Measurements from ENCODE around the gene ATAT1.

Gene ATAT1

DNA sequence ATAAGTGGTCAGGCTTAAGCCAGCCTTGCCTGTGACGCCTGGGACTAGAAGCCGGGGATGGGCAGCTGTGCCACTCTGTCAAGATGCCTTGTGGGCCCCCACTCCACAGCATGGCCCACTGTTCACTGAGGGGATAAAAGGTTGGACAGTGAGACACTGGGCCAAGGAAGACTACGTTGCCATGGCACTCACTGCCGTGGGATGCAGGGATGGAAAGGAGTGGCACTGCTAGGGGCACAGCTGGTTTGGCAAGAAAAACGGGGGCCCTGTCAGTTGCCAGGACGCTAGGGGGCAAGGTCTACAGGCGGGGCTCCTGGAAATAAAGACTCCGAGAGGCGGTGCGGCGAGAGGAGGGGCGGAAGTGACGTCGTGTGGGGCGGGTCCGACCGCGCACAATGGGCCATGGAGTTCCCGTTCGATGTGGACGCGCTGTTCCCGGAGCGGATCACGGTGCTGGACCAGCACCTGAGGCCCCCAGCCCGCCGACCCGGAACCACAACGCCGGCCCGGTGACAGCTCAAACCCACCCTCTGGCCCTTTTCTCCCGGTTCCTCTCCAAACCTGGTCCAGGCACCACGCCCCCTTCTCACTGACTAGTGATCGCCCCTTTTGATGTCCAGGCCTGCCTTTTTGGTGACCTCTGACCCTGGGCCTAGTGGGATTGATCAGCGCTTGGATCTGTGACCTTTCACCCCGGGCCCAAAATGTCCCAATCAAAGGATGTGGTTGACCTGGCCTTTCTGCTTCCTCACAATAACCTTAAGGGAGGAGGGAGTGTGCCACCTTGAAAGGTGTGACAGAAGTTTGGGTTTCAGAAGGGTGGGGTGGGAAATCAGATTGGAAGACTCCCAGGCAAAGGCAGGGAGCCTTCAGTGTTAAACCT, at the start of gene ATAT1:
ATAT1 (plus strand) TSS at position 391 of the 883 bp plus-strand sequence.
- DNase-seq: peak; percentile 7 to 94 (median 85)

DNA sequence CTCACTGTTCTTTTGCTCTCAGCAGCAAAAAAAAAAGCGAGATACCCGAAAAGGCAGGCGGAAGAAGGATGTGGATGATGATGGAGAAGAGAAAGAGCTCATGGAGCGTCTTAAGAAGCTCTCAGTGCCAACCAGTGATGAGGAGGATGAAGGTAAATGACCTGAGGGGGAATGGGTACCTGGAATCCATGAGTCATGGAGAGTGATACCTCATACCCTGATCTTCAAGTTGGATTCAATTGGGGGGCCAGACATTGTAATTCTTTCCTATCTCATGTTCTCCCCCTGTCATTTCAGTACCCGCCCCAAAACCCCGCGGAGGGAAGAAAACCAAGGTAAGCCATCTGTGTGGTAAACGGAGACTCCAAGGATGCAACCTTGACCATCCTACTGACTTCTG, 48.6 kb upstream of the ATAT1 start:
- no peak for DNase-seq

DNA sequence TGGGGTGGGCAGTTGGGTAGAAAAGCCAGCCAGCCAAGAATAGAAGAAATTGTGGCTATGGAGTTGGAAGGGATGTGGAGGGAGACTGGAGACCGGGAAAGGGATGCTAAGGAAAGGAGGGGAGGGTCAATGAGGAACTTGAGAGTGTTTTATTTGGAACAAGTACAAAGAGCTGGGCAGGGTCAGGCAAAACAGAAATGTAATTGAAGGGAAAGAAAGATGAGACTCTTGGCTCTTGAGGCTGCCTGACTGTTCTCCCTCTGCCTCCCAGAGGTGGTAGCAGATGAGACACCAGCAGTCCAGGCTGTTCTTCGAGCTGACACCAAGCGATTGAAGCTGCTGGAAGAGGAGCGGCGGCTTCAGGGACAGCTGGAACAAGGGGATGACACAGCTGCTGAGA, 42.8 kb upstream of the ATAT1 start:
- no peak for DNase-seq

DNA sequence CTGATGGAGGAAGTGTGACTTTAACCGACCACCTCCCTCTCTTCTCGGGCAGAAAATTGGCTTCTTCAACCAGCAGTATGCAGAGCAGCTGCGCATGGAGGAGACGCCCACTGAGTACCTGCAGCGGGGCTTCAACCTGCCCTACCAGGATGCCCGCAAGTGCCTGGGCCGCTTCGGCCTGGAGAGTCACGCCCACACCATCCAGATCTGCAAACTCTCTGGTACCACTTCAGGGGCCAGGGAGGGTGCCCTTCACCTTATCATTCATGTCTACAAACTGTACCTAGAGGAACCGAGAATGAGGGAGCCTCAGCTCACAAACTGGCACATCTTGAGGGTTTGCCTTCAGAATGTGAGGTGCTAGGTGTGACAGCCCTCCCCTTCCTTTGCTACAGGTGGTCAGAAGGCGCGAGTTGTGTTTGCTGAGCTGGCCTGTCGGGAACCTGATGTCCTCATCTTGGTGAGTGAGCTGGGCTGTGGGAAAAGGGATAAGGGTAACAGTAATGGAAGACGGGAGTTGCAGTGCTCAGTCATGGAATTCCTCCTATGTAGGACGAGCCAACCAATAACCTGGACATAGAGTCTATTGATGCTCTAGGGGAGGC, 36.8 kb upstream of the ATAT1 start:
- no peak for DNase-seq

DNA sequence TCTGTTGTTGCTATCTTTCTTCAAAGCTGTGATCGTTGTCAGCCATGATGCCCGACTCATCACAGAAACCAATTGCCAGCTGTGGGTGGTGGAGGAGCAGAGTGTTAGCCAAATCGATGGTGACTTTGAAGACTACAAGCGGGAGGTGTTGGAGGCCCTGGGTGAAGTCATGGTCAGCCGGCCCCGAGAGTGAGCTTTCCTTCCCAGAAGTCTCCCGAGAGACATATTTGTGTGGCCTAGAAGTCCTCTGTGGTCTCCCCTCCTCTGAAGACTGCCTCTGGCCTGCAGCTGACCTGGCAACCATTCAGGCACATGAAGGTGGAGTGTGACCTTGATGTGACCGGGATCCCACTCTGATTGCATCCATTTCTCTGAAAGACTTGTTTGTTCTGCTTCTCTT, 36.2 kb upstream of the ATAT1 start:
- no peak for DNase-seq

DNA sequence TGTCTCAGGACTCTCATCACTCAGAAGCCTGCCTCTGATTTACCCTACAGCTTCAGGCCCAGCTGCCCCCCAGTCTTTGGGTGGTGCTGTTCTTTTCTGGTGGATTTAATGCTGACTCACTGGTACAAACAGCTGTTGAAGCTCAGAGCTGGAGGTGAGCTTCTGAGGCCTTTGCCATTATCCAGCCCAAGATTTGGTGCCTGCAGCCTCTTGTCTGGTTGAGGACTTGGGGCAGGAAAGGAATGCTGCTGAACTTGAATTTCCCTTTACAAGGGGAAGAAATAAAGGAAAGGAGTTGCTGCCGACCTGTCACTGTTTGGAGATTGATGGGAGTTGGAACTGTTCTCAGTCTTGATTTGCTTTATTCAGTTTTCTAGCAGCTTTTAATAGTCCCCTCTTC, 35.7 kb upstream of the ATAT1 start:
- no peak for DNase-seq

DNA sequence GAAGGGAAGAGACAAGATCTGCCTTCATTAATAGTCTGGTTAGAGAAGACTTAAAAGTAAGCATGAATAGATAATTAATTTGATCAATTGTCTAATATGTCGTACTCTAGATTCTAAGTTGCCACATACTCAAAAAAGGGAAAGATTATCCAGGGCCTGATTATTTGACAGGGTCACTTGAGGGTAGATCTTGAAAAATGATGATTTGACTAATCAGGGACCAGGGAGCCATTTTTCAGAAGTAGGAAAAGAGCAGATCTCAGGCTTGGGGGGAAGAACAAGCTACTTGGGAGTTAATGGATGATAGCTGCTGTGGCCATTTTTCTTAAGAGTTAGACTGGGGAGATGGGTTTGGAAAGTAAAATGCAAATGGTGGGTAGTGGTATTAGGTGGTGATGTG, 34.4 kb upstream of the ATAT1 start:
- DNase-seq: no peak

DNA sequence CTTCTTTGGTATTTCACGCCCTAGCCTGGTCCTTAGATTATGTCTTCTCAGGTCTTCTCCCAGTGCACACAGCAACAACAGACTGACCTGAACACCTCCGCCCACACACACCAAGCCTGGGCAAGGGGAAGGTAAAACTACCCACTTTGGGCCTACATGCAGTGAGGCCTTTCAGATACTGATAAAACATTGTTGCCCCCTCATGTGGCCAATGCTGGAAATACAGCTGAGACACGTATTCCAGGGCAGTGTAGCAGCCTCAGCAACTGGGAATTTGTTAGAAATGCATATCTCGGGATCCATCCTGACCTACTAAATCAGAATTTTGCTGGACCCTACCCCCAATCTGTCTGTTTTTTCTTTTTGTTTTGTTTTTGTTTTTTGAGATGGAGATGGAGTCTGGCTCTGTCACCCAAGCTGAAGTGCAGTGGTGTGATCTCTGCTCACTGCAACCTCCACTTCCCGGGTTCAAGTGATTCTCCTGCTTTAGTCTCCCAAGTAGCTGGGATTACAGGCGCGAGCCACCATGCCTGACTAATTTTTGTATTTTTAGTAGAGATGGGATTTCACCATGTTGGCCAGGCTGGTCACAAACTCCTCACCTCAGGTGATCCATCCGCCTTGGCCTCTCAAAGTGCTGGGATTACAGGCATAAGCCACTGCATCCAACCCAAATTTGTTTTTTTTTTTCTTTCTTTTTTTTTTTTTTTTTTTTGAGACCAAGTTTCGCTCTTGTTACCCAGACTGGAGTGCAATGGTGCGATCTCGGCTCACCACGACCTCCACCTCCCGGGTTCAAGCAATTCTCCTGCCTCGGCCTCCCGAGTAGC, 29.1 kb upstream of the ATAT1 start:
- peak in 48 of 58 donors; percentile 8 to 83 (median 28) for DNase-seq

DNA sequence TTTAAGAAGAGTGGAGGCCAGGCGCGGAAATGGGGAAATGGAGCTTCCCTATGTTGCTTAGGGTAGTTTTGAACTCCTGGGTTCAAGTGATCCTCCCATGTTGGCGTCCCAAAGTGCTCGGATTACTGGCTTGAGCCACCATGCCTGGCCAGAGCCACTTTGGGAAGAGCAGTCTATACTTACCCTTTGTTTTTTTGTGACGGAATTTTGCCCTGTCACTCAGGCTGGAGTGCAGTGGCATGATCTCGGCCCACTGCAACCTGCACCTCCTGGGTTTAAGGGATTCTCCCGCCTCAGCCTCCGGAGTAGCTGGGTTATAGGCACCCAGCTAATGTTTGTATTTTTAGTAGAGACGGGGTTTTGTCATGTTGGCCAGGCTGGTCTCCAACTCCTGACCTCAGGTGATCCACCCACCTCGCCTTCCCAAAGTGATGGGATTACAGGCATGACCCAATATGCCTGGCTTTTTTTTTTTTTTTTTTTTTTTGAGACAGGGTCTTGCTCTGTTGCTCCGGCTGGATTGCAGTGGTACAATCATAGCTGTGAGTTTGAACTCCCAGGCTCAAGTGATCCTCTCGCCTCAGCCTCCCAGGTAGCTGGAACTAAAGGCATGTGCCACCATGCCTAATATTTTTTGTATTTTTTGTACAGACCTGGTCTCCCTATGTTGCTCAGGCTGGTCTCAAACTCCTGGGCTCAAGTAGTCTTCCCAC, 27.6 kb upstream of the ATAT1 start:
- DNase-seq: no peak

DNA sequence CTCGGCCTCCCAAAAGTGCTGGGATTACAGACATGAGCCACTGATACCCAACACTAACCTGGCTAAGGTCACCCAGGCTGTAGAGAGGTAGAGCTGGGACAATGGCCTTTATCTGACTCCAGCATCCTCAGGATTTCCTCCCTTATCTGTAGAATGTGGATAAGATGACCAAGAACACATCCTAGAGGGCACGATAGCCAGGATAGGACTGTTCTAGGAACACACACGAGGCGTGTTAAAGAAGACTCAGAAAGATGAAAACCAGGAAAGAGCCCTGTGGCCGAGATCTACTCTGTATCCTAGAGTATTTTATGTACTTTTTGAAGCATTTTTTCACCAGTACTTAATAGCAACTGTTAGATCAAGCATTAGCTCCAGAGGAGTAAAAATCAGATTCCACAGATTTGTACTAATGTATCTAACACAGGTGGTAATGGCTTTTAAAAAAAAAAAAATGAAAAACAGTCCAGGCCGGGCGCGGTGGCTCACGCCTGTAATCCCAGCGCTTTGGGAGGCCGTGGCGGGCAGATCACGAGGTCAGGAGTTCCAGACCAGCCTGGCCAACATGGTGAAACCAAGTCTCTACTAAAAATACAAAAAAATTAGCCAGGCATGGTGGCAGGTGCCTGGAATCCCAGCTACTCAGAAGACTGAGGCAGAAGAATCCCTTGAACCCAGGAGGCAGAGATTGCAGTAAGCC, 26.9 kb upstream of the ATAT1 start:
- DNase-seq: no peak

DNA sequence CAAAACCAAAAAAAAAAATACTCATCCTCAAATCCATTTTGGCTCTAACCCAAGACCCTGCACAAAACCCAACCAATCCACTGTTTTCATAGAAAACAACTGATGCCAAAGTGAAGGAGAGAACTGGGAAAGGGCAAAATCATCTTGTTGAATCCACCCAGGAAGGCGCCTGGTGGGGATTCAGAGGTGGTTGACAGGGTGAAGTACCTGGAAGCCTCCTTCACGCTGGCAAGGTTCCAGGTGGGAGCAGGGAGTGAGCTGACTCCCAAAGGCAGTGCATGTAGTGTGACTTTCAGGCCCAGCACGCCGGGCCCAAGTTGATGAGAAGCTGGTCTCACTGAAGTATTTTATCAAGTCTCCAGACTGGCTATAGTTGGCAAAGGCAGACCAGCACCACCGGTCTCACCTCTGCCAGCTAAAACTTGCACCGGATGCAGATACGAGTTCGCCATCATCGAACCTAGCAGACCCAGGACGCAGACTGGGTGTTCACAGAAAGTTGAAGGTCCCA, 26.2 kb upstream of the ATAT1 start:
- peak in 6 of 58 donors; percentile 11 to 51 (median 18) for DNase-seq

DNA sequence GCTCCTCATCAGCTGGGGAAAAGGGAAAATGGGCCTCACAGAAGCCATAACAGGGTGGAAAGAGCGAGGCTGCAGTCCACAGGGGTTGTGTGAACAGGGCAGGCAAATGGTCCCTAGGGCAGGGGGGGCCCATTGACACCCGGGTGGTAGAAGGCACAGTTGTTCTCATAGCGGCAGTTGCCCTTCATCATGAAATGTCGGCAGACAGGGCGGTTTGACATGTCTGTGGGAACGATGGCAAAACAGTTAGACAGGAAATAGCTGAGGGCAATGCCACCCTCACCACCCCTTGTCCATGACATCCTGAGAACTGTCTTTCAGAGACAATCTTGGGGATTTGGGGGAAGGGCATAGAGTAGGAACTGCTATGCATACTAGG, 25.2 kb upstream of the ATAT1 start:
- no peak for DNase-seq

DNA sequence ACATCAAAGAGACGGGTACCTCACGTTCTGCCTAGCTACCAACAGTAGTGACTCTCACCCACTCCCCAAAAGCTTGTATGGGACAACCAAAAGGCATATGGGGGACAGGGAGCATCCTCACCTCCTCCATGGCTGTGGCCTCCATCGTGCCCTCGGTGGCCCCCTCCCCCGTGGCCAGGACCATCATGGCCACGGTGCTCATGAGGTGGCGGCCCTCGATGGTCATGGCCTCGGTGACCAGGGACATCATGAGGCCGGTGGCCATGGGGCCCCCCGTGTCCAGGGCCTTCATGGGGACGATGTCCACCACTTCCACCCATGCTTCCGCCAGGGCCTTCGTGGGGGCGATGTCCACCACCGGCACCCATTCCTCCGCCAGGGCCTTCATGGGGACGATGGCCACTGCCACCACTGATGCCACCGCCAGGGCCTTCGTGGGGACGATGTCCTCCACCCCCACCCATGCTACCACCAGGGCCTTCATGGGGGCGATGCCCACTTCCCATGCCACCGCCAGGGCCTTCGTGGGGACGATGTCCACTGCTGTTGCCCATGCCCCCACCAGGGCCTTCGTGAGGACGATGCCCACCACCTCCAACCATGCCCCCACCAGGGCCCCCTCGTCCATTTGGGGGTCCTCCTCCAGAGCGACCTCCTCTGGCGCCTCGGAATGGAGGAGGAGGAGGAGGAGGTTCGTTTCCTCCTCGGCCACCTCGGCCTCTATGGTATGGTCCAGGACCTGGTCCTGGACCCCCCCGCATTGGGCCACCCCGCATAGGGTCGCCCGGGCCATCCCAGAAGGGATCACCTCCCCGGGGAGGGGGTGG, 24.6 kb upstream of the ATAT1 start:
- no peak for DNase-seq

DNA sequence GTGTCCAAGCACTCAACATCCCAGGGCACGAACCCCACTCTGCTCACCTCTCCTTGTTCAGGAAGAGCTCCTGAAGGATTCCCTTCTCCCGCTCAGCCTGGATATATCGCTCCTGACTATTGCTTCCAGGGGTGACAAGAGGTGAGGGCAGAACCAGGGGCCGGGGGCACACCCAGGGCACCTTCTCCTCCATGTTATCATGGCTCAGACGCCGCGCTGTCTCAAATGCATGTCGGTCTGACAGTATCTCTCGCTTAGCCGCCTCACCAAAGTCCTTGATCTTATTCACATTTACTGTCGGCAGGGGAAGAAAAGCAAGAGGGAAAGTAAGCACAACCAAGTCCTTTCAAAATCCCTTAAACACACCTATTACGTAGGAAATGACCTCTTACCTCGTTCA, 22.7 kb upstream of the ATAT1 start:
- DNase-seq: no peak

DNA sequence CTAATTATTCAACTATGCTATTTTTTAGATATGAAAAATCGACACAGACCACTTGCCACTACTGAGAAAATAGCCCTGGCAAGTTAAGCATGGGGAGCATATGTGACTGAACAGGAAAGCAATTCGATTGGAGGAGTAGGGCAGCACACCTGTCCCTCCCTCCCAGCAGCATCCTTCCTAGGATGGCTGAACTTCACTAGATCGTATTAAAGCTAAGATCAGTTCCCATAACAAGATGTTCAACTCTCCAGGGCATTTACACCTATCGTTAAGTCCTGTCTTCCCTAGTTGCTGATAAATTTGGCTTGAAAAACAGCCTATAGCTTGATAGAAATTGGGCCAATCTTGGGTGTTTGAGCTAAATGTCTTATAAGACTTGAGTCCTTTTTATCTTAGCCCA, 16.6 kb upstream of the ATAT1 start:
- DNase-seq: no peak

DNA sequence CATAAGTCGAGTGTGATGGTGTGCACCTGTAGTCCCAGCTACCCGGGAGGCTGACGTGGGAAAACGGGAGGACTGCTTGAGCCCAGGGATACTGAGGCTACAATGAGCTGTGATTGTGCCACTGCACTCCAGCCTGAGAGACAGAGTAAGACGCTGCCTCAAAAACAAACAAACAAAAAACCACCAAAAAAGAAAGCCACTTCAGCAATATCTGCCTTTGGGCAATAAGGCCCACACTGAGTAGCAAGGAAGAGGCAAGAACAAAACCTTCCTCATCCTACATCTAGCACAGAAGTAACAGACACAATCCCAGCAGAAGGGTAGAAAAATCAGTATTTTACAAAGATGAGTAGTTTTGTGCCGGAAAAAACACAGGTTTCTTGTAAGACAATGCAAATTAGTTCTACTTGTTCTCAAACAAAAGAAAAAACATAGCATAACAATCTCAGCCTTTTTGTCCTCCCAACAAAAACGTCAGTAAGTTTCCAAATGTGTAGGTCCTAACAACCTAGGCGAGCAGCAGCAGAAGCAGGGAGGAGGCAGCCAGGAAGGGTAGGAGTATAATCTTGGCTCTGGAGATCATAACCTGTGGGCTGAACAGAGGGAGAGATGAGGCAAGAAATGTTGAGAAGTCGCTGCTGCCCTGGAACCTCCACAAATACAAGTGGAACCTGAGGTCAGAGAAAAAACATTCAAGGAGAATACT, 15.4 kb upstream of the ATAT1 start:
- DNase-seq: no peak

DNA sequence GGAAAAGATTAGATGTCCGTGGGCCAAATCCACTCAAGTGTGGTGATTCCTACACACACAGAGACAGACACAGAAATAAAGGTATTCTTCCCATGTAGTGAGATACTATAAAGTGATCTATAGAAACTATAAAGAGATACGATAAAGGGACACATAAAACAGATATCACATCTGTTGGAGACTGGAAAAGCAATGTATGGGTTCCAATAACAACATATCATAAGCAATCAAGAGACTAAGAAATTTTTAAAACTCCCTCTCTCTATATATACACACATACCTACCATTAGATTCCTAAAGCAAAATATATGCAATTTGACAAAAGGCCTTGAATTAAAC, 14.8 kb upstream of the ATAT1 start:
- DNase-seq: no peak

DNA sequence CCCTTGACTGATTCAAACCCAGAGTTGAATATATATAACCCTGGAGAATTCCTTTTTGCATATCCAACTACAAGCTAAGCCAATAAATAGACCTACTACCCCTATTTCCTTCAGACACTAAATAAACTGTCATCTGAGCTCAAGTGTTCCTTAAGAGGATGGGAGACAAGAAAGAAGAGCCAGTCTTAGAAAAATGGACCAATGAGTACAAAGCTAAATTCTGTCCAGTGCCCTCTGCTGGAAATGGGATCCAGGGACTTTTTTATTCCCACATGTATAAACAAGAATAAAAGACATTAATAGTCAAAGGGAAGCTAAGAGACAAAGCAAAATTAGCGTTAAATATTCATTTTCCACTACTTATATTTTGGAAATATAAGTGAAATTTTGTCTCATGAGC, 14.5 kb upstream of the ATAT1 start:
- DNase-seq: no peak

DNA sequence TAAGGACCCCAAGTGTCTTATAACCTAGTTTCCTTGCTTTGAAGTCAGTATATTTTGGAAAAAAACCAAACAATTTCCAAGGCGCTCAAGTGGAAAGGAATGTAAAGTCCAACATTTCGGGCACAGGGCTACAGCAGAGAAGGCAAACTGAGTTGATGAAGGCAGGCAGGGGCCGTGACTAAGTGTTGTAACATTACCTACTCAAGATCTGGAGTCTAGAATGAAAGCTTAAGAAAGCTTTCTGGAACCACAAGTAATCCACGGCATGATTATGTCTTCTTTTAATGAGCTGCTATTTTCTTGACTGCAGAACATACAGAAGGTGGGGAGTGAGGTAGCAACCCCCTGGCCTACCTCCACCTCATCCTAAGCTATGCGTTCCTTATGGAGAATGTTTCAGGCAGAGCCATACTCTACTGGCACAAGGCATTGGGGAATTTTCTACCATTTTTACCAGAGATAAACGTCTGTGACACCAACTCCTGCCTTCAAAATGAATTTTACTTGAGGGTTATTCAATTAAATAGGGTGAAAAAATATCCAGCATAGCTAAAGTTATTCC, 13.9 kb upstream of the ATAT1 start:
- DNase-seq: no peak
